ENCODE results near the gene SELENOF. TPM values are rescaled to one million over a fixed set of nuclear protein-coding genes. Genes with fewer than 3 reads are reported as not detected.

Gene SELENOF
- 378 TPM for polyA plus RNA-seq

GRCh38 chr1:86913896-86914600, at the start of gene SELENOF:
TSS of gene SELENOF (minus strand) at chr1:86914126. CDS start at chr1:86914111, 15 bp downstream.
- Mint-ChIP-seq H3K27ac (no peak within 1 kb of the TSS), H3K27me3 (no peaks in the 10 kb centered on the region)

GRCh38 chr1:86960548-86960947, 46.6 kb upstream of the SELENOF start:
- H3K9me3 Mint-ChIP-seq: no peaks in the 10 kb centered on the region
- H3K36me3 Mint-ChIP-seq: peaks cover 3% of the 10 kb centered on the region
- no peak overlapping the region for H3K27ac Mint-ChIP-seq
- H3K4me1 Mint-ChIP-seq: peaks cover 4 to 9% (median 6%) of the 10 kb centered on the region in 3 donors
- H3K27me3 Mint-ChIP-seq: no peaks in the 10 kb centered on the region
- H3K4me3 Mint-ChIP-seq: no peak overlapping the region

More at GRCh38 chr1:86913896-86914600, at the start of gene SELENOF:
- Mint-ChIP-seq H3K4me3 (no peak within 1 kb of the TSS), H3K36me3 (peaks cover 8% of the 10 kb centered on the region), H3K4me1 (peaks cover 24 to 36% (median 32%) of the 10 kb centered on the region in 3 donors), H3K9me3 (no peaks in the 10 kb centered on the region)

- peaks cover 3 to 10% (median 9%) of the 10 kb centered on the region in 3 donors for H3K4me1 Mint-ChIP-seq
- H3K36me3 Mint-ChIP-seq: peaks cover 3% of the 10 kb centered on the region
- H3K4me3 Mint-ChIP-seq: no peak overlapping the region
- no peak overlapping the region for H3K27ac Mint-ChIP-seq
- H3K27me3 Mint-ChIP-seq: no peaks in the 10 kb centered on the region
- no peaks in the 10 kb centered on the region for H3K9me3 Mint-ChIP-seq
These were observed 43.3 kb upstream of the SELENOF start for GRCh38 chr1:86957221-86957620.

DNA sequence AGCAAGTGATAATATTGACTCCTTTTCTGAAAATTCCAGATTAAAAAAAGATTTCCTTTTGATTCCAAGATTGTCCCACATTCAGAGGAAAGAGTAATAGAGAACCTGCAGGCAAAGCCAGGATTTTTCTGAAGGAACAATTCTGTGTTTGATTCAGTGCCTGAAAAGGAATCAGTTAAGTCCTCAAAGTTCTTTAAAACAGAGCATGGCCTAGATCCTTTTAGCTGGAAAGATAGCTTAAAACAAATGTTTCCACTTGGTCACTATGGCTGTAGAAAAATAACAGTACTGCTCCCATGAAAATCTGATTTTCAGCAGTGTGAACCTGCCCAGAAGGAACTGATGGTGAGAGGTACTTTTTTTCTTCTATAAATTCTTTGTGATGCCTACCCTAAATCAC, 42.3 kb upstream of the SELENOF start:
- peaks cover 3 to 10% (median 9%) of the 10 kb centered on the region in 3 donors for H3K4me1 Mint-ChIP-seq
- no peak overlapping the region for H3K27ac Mint-ChIP-seq
- no peaks in the 10 kb centered on the region for H3K9me3 Mint-ChIP-seq
- H3K4me3 Mint-ChIP-seq: no peak overlapping the region
- no peaks in the 10 kb centered on the region for H3K27me3 Mint-ChIP-seq
- H3K36me3 Mint-ChIP-seq: peaks cover 3% of the 10 kb centered on the region

GRCh38 chr1:86955678-86956077, 41.8 kb upstream of the SELENOF start:
- Mint-ChIP-seq H3K36me3 (peaks cover 3% of the 10 kb centered on the region), H3K4me3 (no peak overlapping the region), H3K4me1 (peaks cover 3 to 10% (median 9%) of the 10 kb centered on the region in 3 donors), H3K27me3 (no peaks in the 10 kb centered on the region), H3K9me3 (no peaks in the 10 kb centered on the region), H3K27ac (no peak overlapping the region)

DNA sequence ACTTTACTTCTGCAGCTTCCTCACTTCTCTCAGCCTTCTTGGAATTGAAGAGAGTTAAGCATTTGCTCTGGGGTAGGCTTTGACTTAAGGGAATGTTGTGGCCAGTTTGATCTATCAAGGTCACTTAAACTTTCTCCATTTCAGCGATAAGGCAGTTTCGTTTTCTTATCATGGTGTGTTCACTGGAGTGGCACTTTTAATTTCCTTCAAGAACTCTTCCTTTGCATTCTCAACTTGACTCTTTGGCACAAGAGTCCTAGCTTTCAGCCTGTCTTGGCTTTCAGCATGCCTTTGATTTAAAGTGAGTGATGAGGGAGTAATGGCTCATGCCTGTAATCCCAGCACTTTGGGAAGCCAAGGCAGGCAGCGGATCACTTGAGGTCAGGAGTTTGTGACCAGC, 39.2 kb upstream of the SELENOF start:
- H3K4me3 Mint-ChIP-seq: peak overlapping the region in 2 of 4 donors; percentile 12 to 18
- H3K36me3 Mint-ChIP-seq: peaks cover 1% of the 10 kb centered on the region
- H3K27ac Mint-ChIP-seq: no peak overlapping the region
- H3K4me1 Mint-ChIP-seq: peaks cover 3 to 13% (median 10%) of the 10 kb centered on the region in 3 donors
- no peaks in the 10 kb centered on the region for H3K9me3 Mint-ChIP-seq
- no peaks in the 10 kb centered on the region for H3K27me3 Mint-ChIP-seq

- Mint-ChIP-seq H3K36me3 (no peaks in the 10 kb centered on the region), H3K9me3 (no peaks in the 10 kb centered on the region), H3K27me3 (no peaks in the 10 kb centered on the region), H3K4me3 (no peak overlapping the region), H3K4me1 (peaks cover 0 to 17% (median 13%) of the 10 kb centered on the region in 3 donors), H3K27ac (no peak overlapping the region)
These were observed 37.5 kb upstream of the SELENOF start for GRCh38 chr1:86951430-86951829.

GRCh38 chr1:86950712-86951419, 36.9 kb upstream of the SELENOF start:
- H3K9me3 Mint-ChIP-seq: no peaks in the 10 kb centered on the region
- no peaks in the 10 kb centered on the region for H3K27me3 Mint-ChIP-seq
- H3K4me3 Mint-ChIP-seq: no peak overlapping the region
- H3K4me1 Mint-ChIP-seq: peaks cover 0 to 17% (median 13%) of the 10 kb centered on the region in 3 donors
- no peaks in the 10 kb centered on the region for H3K36me3 Mint-ChIP-seq
- H3K27ac Mint-ChIP-seq: no peak overlapping the region

DNA sequence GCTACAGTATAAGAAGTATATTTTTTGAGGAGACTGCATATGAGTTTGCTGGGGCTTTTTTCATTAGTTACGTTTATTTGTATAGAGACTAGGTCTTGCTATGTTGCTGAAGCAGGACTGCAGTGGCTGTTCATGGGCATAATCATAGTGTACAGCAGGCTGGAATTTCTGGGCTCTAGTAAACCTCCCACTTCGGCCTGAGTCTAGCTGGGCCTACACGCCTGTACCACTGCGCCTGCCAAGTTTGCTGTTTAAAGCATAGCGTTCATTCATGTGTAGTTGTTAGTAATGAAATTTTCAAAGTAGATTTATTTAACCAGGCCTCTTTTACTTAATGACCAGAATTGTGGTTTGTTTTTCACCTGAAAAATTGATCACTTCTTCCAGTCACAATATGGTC, 34.3 kb upstream of the SELENOF start:
- H3K4me1 Mint-ChIP-seq: peaks cover 0 to 21% (median 12%) of the 10 kb centered on the region in 3 donors
- no peaks in the 10 kb centered on the region for H3K27me3 Mint-ChIP-seq
- no peaks in the 10 kb centered on the region for H3K9me3 Mint-ChIP-seq
- H3K4me3 Mint-ChIP-seq: no peak overlapping the region
- no peak overlapping the region for H3K27ac Mint-ChIP-seq
- H3K36me3 Mint-ChIP-seq: peaks cover 2% of the 10 kb centered on the region

- Mint-ChIP-seq H3K4me3 (no peak overlapping the region), H3K27ac (no peak overlapping the region)
These were observed 28.8 kb upstream of the SELENOF start for GRCh38 chr1:86942743-86943142.

DNA sequence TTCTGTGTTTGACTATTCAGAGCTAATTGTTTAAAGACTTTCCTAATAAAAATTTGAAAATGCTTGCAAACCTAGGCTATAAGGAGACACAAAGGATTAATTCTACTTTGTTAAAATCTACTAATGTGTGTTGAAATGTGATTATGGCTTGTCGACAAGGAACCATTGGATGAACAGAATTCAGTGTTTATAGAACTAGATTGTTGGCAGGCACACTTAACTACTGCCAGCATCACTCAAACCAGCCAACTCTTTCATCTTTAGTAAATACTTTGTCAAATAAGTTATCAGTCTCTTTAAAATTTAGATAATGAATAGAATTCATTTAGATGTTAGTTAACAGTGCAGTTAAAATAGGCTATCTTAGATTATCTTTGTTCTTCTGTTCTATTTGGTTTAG, 28.1 kb upstream of the SELENOF start:
- Mint-ChIP-seq H3K9me3 (no peaks in the 10 kb centered on the region), H3K36me3 (peaks cover 3% of the 10 kb centered on the region), H3K27me3 (no peaks in the 10 kb centered on the region), H3K4me3 (no peak overlapping the region), H3K27ac (no peak overlapping the region), H3K4me1 (peaks cover 8 to 13% (median 12%) of the 10 kb centered on the region in 3 donors)

More at GRCh38 chr1:86942743-86943142, 28.8 kb upstream of the SELENOF start:
- Mint-ChIP-seq H3K4me1 (peaks cover 8 to 15% (median 13%) of the 10 kb centered on the region in 3 donors), H3K9me3 (no peaks in the 10 kb centered on the region), H3K27me3 (no peaks in the 10 kb centered on the region), H3K36me3 (peaks cover 3% of the 10 kb centered on the region)

DNA sequence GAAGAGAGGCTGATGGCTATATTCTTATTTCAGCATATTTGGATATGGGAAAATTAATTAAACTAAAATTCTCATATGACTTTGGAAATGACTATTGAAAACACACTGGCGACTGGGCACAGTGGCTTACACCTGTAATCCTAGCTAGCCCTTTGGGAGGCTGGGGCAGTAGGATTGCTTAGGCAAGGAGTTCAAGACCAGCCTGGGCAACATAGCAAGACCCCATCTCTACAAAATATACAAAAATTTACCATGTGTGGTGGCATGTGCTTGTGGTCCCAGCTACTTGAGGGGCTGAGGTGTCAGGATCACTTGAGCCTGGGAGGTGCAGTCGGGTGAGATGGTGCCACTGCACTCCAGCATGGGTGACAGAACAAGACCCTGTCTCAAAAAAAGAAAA, 26.7 kb upstream of the SELENOF start:
- Mint-ChIP-seq H3K9me3 (no peaks in the 10 kb centered on the region), H3K27ac (no peak overlapping the region), H3K27me3 (no peaks in the 10 kb centered on the region), H3K36me3 (peaks cover 3% of the 10 kb centered on the region), H3K4me3 (no peak overlapping the region), H3K4me1 (peaks cover 8 to 13% (median 12%) of the 10 kb centered on the region in 3 donors)

GRCh38 chr1:86939406-86939805, 25.5 kb upstream of the SELENOF start:
- H3K4me3 Mint-ChIP-seq: peak overlapping the region in 2 of 4 donors; percentile 45 to 81
- no peaks in the 10 kb centered on the region for H3K27me3 Mint-ChIP-seq
- H3K9me3 Mint-ChIP-seq: no peaks in the 10 kb centered on the region
- no peak overlapping the region for H3K27ac Mint-ChIP-seq
- H3K4me1 Mint-ChIP-seq: peaks cover 7 to 13% (median 10%) of the 10 kb centered on the region in 3 donors
- H3K36me3 Mint-ChIP-seq: peaks cover 3% of the 10 kb centered on the region

GRCh38 chr1:86938855-86939254, 24.9 kb upstream of the SELENOF start:
- H3K4me3 Mint-ChIP-seq: peak overlapping the region in 1 of 4 donors; percentile 29
- peaks cover 1% of the 10 kb centered on the region for H3K36me3 Mint-ChIP-seq
- no peak overlapping the region for H3K27ac Mint-ChIP-seq
- peaks cover 7 to 13% (median 10%) of the 10 kb centered on the region in 3 donors for H3K4me1 Mint-ChIP-seq
- no peaks in the 10 kb centered on the region for H3K9me3 Mint-ChIP-seq
- no peaks in the 10 kb centered on the region for H3K27me3 Mint-ChIP-seq

- Mint-ChIP-seq H3K4me1 (peaks cover 10 to 13% (median 10%) of the 10 kb centered on the region in 3 donors), H3K4me3 (peak overlapping the region in 1 of 4 donors; percentile 29), H3K27ac (no peak overlapping the region), H3K9me3 (no peaks in the 10 kb centered on the region), H3K36me3 (peaks cover 1% of the 10 kb centered on the region), H3K27me3 (no peaks in the 10 kb centered on the region)
These were observed 24.5 kb upstream of the SELENOF start for GRCh38 chr1:86938450-86938849.

Measured in IgD-negative memory B cell (primary cell).